Measurements from ENCODE around the gene BPGM.

BPGM gene

DNA sequence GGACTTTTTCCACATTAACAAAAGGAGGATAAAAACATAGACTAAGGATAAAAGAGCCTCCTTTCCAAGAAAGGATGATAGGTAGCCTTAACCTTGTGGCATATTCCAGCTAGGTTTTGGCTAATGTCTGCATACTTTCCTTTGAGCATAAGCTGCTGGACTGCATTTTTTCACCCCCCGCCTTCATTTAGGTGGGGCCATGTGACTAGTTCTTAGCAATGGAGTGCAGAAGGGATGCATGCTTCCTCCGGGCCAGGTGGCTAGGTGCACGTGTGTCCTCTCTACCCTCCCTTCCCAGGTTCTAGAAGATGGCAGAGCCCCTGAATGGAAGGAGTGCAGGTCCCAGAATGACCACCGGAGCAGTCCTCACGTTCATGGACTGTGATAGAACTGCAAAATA lies 59.8 kb downstream of the BPGM start:
- Histone ChIP-seq H3K27me3 (ENCODE audit: control insufficient read depth in 3 of 3, insufficient read depth in 3 of 3, low read depth in 1 of 3, low read length in 3 of 3) (peaks cover 0 to 34% (median 0%) of the 10 kb centered on the region in 3 experiments), H3K27ac (replicated peaks; ENCODE audit: low read length) (no peak overlapping the region), H2BK120ac (ENCODE audit: low read depth, low read length) (no peak overlapping the region), H3K4me1 (ENCODE audit: control insufficient read depth in 2 of 2, insufficient read depth in 1 of 2, low read depth in 1 of 2, low read length in 2 of 2) (peaks cover 13 to 21% of the 10 kb centered on the region in 2 donors), H3K36me3 (replicated peaks in 1 of 2; ENCODE audit: control insufficient read depth in 2 of 2, insufficient read depth in 2 of 2, low read length in 2 of 2) (no peaks in the 10 kb centered on the region), H2AFZ (ENCODE audit: low read length) (no peak overlapping the region), H3K4ac (ENCODE audit: low read length) (no peak overlapping the region), H4K91ac (ENCODE audit: low read depth, low read length, poor library complexity) (no peak overlapping the region), H2BK15ac (ENCODE audit: low read length) (no peak overlapping the region), H3K4me3 (ENCODE audit: low read length in 2 of 2) (no peak overlapping the region), H3K4me2 (ENCODE audit: insufficient read depth, low read length, poor library complexity, severe bottlenecking) (no peak overlapping the region), H3K9me3 (replicated peaks in 1 of 2; ENCODE audit: control insufficient read depth in 2 of 2, insufficient read depth in 1 of 2, low read depth in 1 of 2, low read length in 2 of 2) (no peaks in the 10 kb centered on the region), H3K18ac (ENCODE audit: low read length) (no peak overlapping the region), H3K23ac (ENCODE audit: low read depth, low read length, poor library complexity) (no peak overlapping the region), H2BK5ac (ENCODE audit: low read length) (no peak overlapping the region), H3K14ac (ENCODE audit: low read length) (no peak overlapping the region), H3K9ac (ENCODE audit: low read depth, low read length, poor library complexity) (no peak overlapping the region), H2AK5ac (ENCODE audit: low read depth, low read length) (no peak overlapping the region), H2BK12ac (ENCODE audit: low read length) (no peak overlapping the region), H4K8ac (ENCODE audit: low read depth, low read length) (no peak overlapping the region), H3K79me1 (ENCODE audit: low read depth, low read length) (no peaks in the 10 kb centered on the region)
- DNase-seq (ENCODE audit: low spot score), result no peak
- WGBS, 2 donors (ENCODE audit: extremely low coverage in 2 of 2, insufficient read length in 2 of 2, insufficient replicate concordance in 1 of 2), result no CpG with 5 or more reads among the region's 5 CpGs

DNA sequence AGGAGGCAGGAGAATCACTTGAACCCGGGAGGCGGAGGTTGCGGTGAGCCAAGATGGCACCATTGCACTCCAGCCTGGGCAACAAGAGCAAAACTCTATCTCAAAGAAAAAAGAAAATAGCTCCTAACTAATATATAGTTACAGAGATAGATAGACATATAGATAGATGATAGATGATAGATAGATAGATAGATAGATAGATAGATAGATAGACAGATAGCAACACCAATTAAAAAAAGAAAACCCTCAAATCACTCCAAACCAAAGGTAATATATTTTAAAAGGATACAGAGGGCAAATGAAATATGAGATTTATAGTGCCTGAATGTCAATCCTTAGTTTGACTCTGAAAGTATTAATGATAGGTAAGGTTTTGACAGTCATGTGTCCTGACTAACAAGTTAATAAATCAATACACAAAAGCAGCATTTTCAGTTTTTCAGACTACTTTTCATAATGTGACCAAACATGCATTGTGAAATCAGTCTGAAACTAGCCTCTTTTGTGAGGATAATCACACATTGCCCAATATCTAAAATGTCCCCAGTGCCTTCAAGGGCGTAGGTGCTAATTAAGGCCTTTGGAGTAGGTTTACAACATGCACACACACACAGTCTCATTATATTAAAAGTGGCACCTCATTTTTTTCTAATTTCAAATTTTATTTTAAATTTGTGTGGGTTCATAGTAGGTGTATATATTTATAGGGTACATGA lies 61.2 kb downstream of the BPGM start:
- Histone ChIP-seq H2AFZ (ENCODE audit: low read length) (no peak overlapping the region), H2BK12ac (ENCODE audit: low read length) (no peak overlapping the region), H3K27me3 (ENCODE audit: control insufficient read depth in 3 of 3, insufficient read depth in 3 of 3, low read depth in 1 of 3, low read length in 3 of 3) (peaks cover 0 to 29% (median 0%) of the 10 kb centered on the region in 3 experiments), H3K27ac (replicated peaks; ENCODE audit: low read length) (no peak overlapping the region), H3K9ac (ENCODE audit: low read depth, low read length, poor library complexity) (no peak overlapping the region), H2AK5ac (ENCODE audit: low read depth, low read length) (no peak overlapping the region), H4K91ac (ENCODE audit: low read depth, low read length, poor library complexity) (no peak overlapping the region), H2BK15ac (ENCODE audit: low read length) (no peak overlapping the region), H3K4me3 (ENCODE audit: low read length in 2 of 2) (no peak overlapping the region), H3K18ac (ENCODE audit: low read length) (no peak overlapping the region), H3K23ac (ENCODE audit: low read depth, low read length, poor library complexity) (no peak overlapping the region), H3K9me3 (replicated peaks in 1 of 2; ENCODE audit: control insufficient read depth in 2 of 2, insufficient read depth in 1 of 2, low read depth in 1 of 2, low read length in 2 of 2) (no peaks in the 10 kb centered on the region), H3K36me3 (replicated peaks in 1 of 2; ENCODE audit: control insufficient read depth in 2 of 2, insufficient read depth in 2 of 2, low read length in 2 of 2) (no peaks in the 10 kb centered on the region), H3K4ac (ENCODE audit: low read length) (no peak overlapping the region), H4K8ac (ENCODE audit: low read depth, low read length) (no peak overlapping the region), H3K4me2 (ENCODE audit: insufficient read depth, low read length, poor library complexity, severe bottlenecking) (no peak overlapping the region), H2BK5ac (ENCODE audit: low read length) (no peak overlapping the region), H3K4me1 (ENCODE audit: control insufficient read depth in 2 of 2, insufficient read depth in 1 of 2, low read depth in 1 of 2, low read length in 2 of 2) (peaks cover 7 to 17% of the 10 kb centered on the region in 2 donors), H3K14ac (ENCODE audit: low read length) (no peak overlapping the region), H2BK120ac (ENCODE audit: low read depth, low read length) (no peak overlapping the region), H3K79me1 (ENCODE audit: low read depth, low read length) (no peaks in the 10 kb centered on the region)
- no peak for DNase-seq (ENCODE audit: low spot score)
- no CpG with 5 or more reads among the region's 4 CpGs for WGBS, 2 donors (ENCODE audit: extremely low coverage in 2 of 2, insufficient read length in 2 of 2, insufficient replicate concordance in 1 of 2)

- no peaks in the 10 kb centered on the region for H3K79me1 ChIP-seq (ENCODE audit: low read depth, low read length)
- no peak for DNase-seq (ENCODE audit: low spot score)
- peaks cover 3 to 8% of the 10 kb centered on the region in 2 donors for H3K4me1 ChIP-seq (ENCODE audit: control insufficient read depth in 2 of 2, insufficient read depth in 1 of 2, low read depth in 1 of 2, low read length in 2 of 2)
- no peak overlapping the region for H4K91ac ChIP-seq (ENCODE audit: low read depth, low read length, poor library complexity)
- WGBS, 2 donors (ENCODE audit: extremely low coverage in 2 of 2, insufficient read length in 2 of 2, insufficient replicate concordance in 1 of 2), result no CpG with 5 or more reads among the region's 2 CpGs
- no peak overlapping the region for H2AFZ ChIP-seq (ENCODE audit: low read length)
- H2BK15ac ChIP-seq (ENCODE audit: low read length), result no peak overlapping the region
- no peaks in the 10 kb centered on the region for H3K9me3 ChIP-seq (replicated peaks in 1 of 2; ENCODE audit: control insufficient read depth in 2 of 2, insufficient read depth in 1 of 2, low read depth in 1 of 2, low read length in 2 of 2)
- H3K27me3 ChIP-seq (ENCODE audit: control insufficient read depth in 3 of 3, insufficient read depth in 3 of 3, low read depth in 1 of 3, low read length in 3 of 3), result peaks cover 0 to 26% (median 0%) of the 10 kb centered on the region in 3 experiments
- no peak overlapping the region for H3K23ac ChIP-seq (ENCODE audit: low read depth, low read length, poor library complexity)
- H4K8ac ChIP-seq (ENCODE audit: low read depth, low read length), result no peak overlapping the region
- H3K14ac ChIP-seq (ENCODE audit: low read length), result no peak overlapping the region
- H3K9ac ChIP-seq (ENCODE audit: low read depth, low read length, poor library complexity), result no peak overlapping the region
- H3K4ac ChIP-seq (ENCODE audit: low read length), result no peak overlapping the region
- no peak overlapping the region for H2BK5ac ChIP-seq (ENCODE audit: low read length)
- no peak overlapping the region for H3K4me3 ChIP-seq (ENCODE audit: low read length in 2 of 2)
- no peaks in the 10 kb centered on the region for H3K36me3 ChIP-seq (replicated peaks in 1 of 2; ENCODE audit: control insufficient read depth in 2 of 2, insufficient read depth in 2 of 2, low read length in 2 of 2)
- no peak overlapping the region for H3K18ac ChIP-seq (ENCODE audit: low read length)
- H2BK12ac ChIP-seq (ENCODE audit: low read length), result no peak overlapping the region
- no peak overlapping the region for H2BK120ac ChIP-seq (ENCODE audit: low read depth, low read length)
- no peak overlapping the region for H3K4me2 ChIP-seq (ENCODE audit: insufficient read depth, low read length, poor library complexity, severe bottlenecking)
- no peak overlapping the region for H3K27ac ChIP-seq (replicated peaks; ENCODE audit: low read length)
- H2AK5ac ChIP-seq (ENCODE audit: low read depth, low read length), result no peak overlapping the region
Observed at GRCh38 chr7:134708692-134709091, 62.0 kb downstream of the BPGM start.

GRCh38 chr7:134709197-134709596 lies 62.5 kb downstream of the BPGM start:
- no peak overlapping the region for H2BK120ac ChIP-seq (ENCODE audit: low read depth, low read length)
- no peak overlapping the region for H3K4me2 ChIP-seq (ENCODE audit: insufficient read depth, low read length, poor library complexity, severe bottlenecking)
- H2BK5ac ChIP-seq (ENCODE audit: low read length), result no peak overlapping the region
- no peak overlapping the region for H2BK15ac ChIP-seq (ENCODE audit: low read length)
- H3K27me3 ChIP-seq (ENCODE audit: control insufficient read depth in 3 of 3, insufficient read depth in 3 of 3, low read depth in 1 of 3, low read length in 3 of 3), result peaks cover 0 to 26% (median 0%) of the 10 kb centered on the region in 3 experiments
- H4K8ac ChIP-seq (ENCODE audit: low read depth, low read length), result no peak overlapping the region
- no peak overlapping the region for H3K18ac ChIP-seq (ENCODE audit: low read length)
- no peaks in the 10 kb centered on the region for H3K36me3 ChIP-seq (replicated peaks in 1 of 2; ENCODE audit: control insufficient read depth in 2 of 2, insufficient read depth in 2 of 2, low read length in 2 of 2)
- H3K4me1 ChIP-seq (ENCODE audit: control insufficient read depth in 2 of 2, insufficient read depth in 1 of 2, low read depth in 1 of 2, low read length in 2 of 2), result peaks cover 0 to 4% of the 10 kb centered on the region in 2 donors
- no peak overlapping the region for H3K27ac ChIP-seq (replicated peaks; ENCODE audit: low read length)
- no peaks in the 10 kb centered on the region for H3K9me3 ChIP-seq (replicated peaks in 1 of 2; ENCODE audit: control insufficient read depth in 2 of 2, insufficient read depth in 1 of 2, low read depth in 1 of 2, low read length in 2 of 2)
- no peak overlapping the region for H3K9ac ChIP-seq (ENCODE audit: low read depth, low read length, poor library complexity)
- H3K4me3 ChIP-seq (ENCODE audit: low read length in 2 of 2), result no peak overlapping the region
- no peak overlapping the region for H4K91ac ChIP-seq (ENCODE audit: low read depth, low read length, poor library complexity)
- no peaks in the 10 kb centered on the region for H3K79me1 ChIP-seq (ENCODE audit: low read depth, low read length)
- H3K4ac ChIP-seq (ENCODE audit: low read length), result no peak overlapping the region
- no peak overlapping the region for H3K14ac ChIP-seq (ENCODE audit: low read length)
- DNase-seq (ENCODE audit: low spot score), result no peak
- no peak overlapping the region for H2BK12ac ChIP-seq (ENCODE audit: low read length)
- no peak overlapping the region for H3K23ac ChIP-seq (ENCODE audit: low read depth, low read length, poor library complexity)
- no peak overlapping the region for H2AFZ ChIP-seq (ENCODE audit: low read length)
- no peak overlapping the region for H2AK5ac ChIP-seq (ENCODE audit: low read depth, low read length)
- no CpG with 5 or more reads among the region's 2 CpGs for WGBS, 2 donors (ENCODE audit: extremely low coverage in 2 of 2, insufficient read length in 2 of 2, insufficient replicate concordance in 1 of 2)

All from neuronal stem cell (in vitro differentiated cells).